IPS-NIHi7 (cell line): ENCODE measurements around the gene PRKCQ.
A peak's percentile ranks its signal among the peaks of the same experiment; 100 is the strongest.

ENCODE experiments used
- DNase-seq: peaks from one replicate; pipeline ENCODE4 v3.0.0; 2012; ENCODE audit warnings: mixed read lengths; ENCODE audit errors: extremely low spot score

Gene PRKCQ

GRCh38 chr10:6579904-6580278, at the start of gene PRKCQ:
PRKCQ (minus strand) TSS chr10:6580276; CDS start chr10:6515135, 65,141 bp downstream.
- DNase-seq: peak; percentile 48

GRCh38 chr10:6625428-6625827, 45.4 kb upstream of the PRKCQ start:
- DNase-seq: no peak

- no peak for DNase-seq
Observed at GRCh38 chr10:6624392-6624791, 44.3 kb upstream of the PRKCQ start.

GRCh38 chr10:6622921-6623320, 42.8 kb upstream of the PRKCQ start:
- no peak for DNase-seq

GRCh38 chr10:6621536-6621935, 41.5 kb upstream of the PRKCQ start:
- peak; percentile 45 for DNase-seq

GRCh38 chr10:6619660-6620059, 39.6 kb upstream of the PRKCQ start:
- no peak for DNase-seq

- no peak for DNase-seq
Observed at GRCh38 chr10:6618340-6618739, 38.3 kb upstream of the PRKCQ start.

- no peak for DNase-seq
Observed at GRCh38 chr10:6617309-6618076, 37.4 kb upstream of the PRKCQ start.

GRCh38 chr10:6615971-6616370, 35.9 kb upstream of the PRKCQ start:
- DNase-seq: no peak

GRCh38 chr10:6612371-6612770, 32.3 kb upstream of the PRKCQ start:
- no peak for DNase-seq

GRCh38 chr10:6610647-6611046, 30.6 kb upstream of the PRKCQ start:
- no peak for DNase-seq

GRCh38 chr10:6609625-6610024, 29.5 kb upstream of the PRKCQ start:
- DNase-seq: no peak

- no peak for DNase-seq
Observed at GRCh38 chr10:6607778-6608177, 27.7 kb upstream of the PRKCQ start.

- DNase-seq: no peak
Observed at GRCh38 chr10:6607182-6607581, 27.1 kb upstream of the PRKCQ start.

- no peak for DNase-seq
Observed at GRCh38 chr10:6603142-6604125, 23.4 kb upstream of the PRKCQ start.

- DNase-seq: no peak
Observed at GRCh38 chr10:6602700-6603084, 22.6 kb upstream of the PRKCQ start.

- DNase-seq: no peak
Observed at GRCh38 chr10:6602026-6602699, 22.1 kb upstream of the PRKCQ start.

GRCh38 chr10:6601246-6601805, 21.2 kb upstream of the PRKCQ start:
- no peak for DNase-seq

- DNase-seq: no peak
Observed at GRCh38 chr10:6600224-6600987, 20.3 kb upstream of the PRKCQ start.

- no peak for DNase-seq
Observed at GRCh38 chr10:6598679-6599078, 18.6 kb upstream of the PRKCQ start.

- DNase-seq: no peak
Observed at GRCh38 chr10:6597478-6597877, 17.4 kb upstream of the PRKCQ start.
